Hepatocyte (in vitro differentiated cells): ENCODE measurements around the gene RANGRF.

Experiments used
- EZH2phosphoT487 ChIP-seq: fragments of 200-600 bp; sonication (generic); IDR thresholded peaks from one replicate; pipeline ENCODE4 v1.6.1; 2018; ENCODE audit warnings: antibody characterized with exemption, mild to moderate bottlenecking, low read depth, moderate library complexity; ENCODE audit not compliant: unreplicated experiment, severe bottlenecking
- TF ChIP-seq, protein P1 (sequence below): fragments of 200-600 bp; sonication (generic); IDR thresholded peaks from 2 replicates; pipeline ENCODE4 v1.5.1; 2016; ENCODE audit warnings: antibody characterized with exemption, mild to moderate bottlenecking; ENCODE audit not compliant: poor library complexity

DNA sequence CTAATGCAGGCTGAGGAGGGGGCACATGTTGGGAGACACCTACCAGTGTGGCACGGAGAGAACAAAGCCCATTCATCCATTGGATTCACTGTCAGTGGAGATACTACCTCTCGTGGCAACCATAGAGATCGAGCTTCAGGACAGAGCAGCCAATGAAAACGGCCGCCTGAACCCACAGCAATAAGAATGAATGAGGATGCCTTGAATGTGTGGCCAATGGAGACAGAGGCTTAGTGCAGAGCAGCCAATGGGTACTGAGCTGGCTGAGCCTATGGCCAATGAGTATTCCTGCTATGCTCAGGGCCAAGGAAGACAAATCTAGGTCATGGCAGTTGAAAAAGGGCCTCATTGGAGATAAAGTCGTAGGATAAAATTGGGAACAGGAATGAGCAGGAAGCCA lies 32.5 kb downstream of the RANGRF start:
- TF ChIP-seq, protein P1, sequence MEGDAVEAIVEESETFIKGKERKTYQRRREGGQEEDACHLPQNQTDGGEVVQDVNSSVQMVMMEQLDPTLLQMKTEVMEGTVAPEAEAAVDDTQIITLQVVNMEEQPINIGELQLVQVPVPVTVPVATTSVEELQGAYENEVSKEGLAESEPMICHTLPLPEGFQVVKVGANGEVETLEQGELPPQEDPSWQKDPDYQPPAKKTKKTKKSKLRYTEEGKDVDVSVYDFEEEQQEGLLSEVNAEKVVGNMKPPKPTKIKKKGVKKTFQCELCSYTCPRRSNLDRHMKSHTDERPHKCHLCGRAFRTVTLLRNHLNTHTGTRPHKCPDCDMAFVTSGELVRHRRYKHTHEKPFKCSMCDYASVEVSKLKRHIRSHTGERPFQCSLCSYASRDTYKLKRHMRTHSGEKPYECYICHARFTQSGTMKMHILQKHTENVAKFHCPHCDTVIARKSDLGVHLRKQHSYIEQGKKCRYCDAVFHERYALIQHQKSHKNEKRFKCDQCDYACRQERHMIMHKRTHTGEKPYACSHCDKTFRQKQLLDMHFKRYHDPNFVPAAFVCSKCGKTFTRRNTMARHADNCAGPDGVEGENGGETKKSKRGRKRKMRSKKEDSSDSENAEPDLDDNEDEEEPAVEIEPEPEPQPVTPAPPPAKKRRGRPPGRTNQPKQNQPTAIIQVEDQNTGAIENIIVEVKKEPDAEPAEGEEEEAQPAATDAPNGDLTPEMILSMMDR = no peak
- TF ChIP-seq EZH2phosphoT487 = no peak
